Lower leg skin (tissue), 3 donors: ENCODE measurements around the gene SLC9A4.

ENCODE experiments used
- CTCF ChIP-seq, 3 donors: fragments of 450-650 bp; IDR thresholded peaks; one replicate each; pipeline ENCODE4 v1.5.1; 2016; ENCODE audit warnings: antibody characterized with exemption in 3 of 3, mild to moderate bottlenecking in 3 of 3, moderate library complexity in 2 of 3
- POLR2A ChIP-seq, 2 donors: fragments of 450-650 bp; IDR thresholded peaks; one replicate each; pipeline ENCODE4 v1.6.1; 2016 to 2017; ENCODE audit warnings: antibody characterized with exemption in 2 of 2, mild to moderate bottlenecking in 1 of 2, moderate library complexity in 1 of 2

- TF ChIP-seq CTCF (IDR thresholded peaks at IDR 0.05) = no peak
- no peak for TF ChIP-seq POLR2A (IDR thresholded peaks at IDR 0.05)
Measured at GRCh38 chr2:102437122-102437521, 35.9 kb upstream of the SLC9A4 start.
